Transverse colon (tissue), 4 donors: ENCODE data around the gene CCDC134. TPM values are rescaled to one million over a fixed set of nuclear protein-coding genes. Genes with fewer than 3 reads are reported as not detected.

ENCODE experiments used
- DNase-seq: peaks from one replicate; pipeline ENCODE4 v3.0.0-alpha.2; 2019
- H3K27ac ChIP-seq, 4 donors: fragments of 200-600 bp; sonication (generic); 2 replicates each; pipeline ENCODE4 v1.5.1; 2016 to 2018; ENCODE audit warnings: inconsistent platforms in 4 of 4
- H3K27me3 ChIP-seq: fragments of 200-600 bp; sonication (generic); 2 replicates; pipeline ENCODE4 v1.5.1; 2017; ENCODE audit warnings: inconsistent platforms
- H3K36me3 ChIP-seq, 4 donors: fragments of 200-600 bp; sonication (generic); 2 replicates each; pipeline ENCODE4 v1.5.1; 2017 to 2019; ENCODE audit warnings: inconsistent platforms in 4 of 4
- H3K4me1 ChIP-seq, 4 donors: fragments of 200-600 bp; sonication (generic); 2 replicates each; pipeline ENCODE4 v1.5.1; 2017 to 2020; ENCODE audit warnings: inconsistent platforms in 4 of 4
- H3K4me3 ChIP-seq, 4 donors: fragments of 200-600 bp; sonication (generic); 1 replicate in 1 of 4; 2 replicates in 3 of 4; pipeline versions ENCODE4 v1.5.1 to v1.6.1; 2017 to 2019; ENCODE audit warnings: inconsistent platforms in 4 of 4
- H3K9me3 ChIP-seq, 2 donors: fragments of 200-600 bp; sonication (generic); 2 replicates each; pipeline ENCODE4 v1.5.1; 2017 to 2019; ENCODE audit warnings: inconsistent platforms in 2 of 2
- CTCF ChIP-seq, 5 experiments: fragments of 200-600 bp in 3 of 5; fragments of 450-650 bp in 2 of 5; sonication (generic) in 3 of 5; IDR thresholded peaks; 1 replicate in 2 of 5; 2 replicates in 3 of 5; pipeline ENCODE4 v1.5.1; 2016 to 2017; ENCODE audit warnings: antibody characterized with exemption in 5 of 5, inconsistent platforms in 3 of 5, mild to moderate bottlenecking in 2 of 5, moderate library complexity in 1 of 5
- EP300 ChIP-seq: sonication (generic); formaldehyde crosslinking; IDR thresholded peaks from one replicate; pipeline ENCODE4 v1.6.1; 2017; ENCODE audit warnings: antibody characterized with exemption, low read depth
- POLR2A ChIP-seq: fragments of 450-650 bp; IDR thresholded peaks from one replicate; pipeline ENCODE4 v1.6.1; 2016; ENCODE audit warnings: antibody characterized with exemption, mild to moderate bottlenecking, moderate library complexity
- POLR2AphosphoS5 ChIP-seq, 3 donors: sonication (generic); formaldehyde crosslinking; IDR thresholded peaks; one replicate each; pipeline ENCODE4 v1.6.1; 2016; ENCODE audit warnings: antibody characterized with exemption in 3 of 3
- WGBS, 2 donors: methylation state at CpG; one replicate each; pipeline ENCODE4 v1.1.5; 2018; ENCODE audit warnings: low coverage in 1 of 2; 5-methylcytosine and 5-hydroxymethylcytosine counted together
- in situ Hi-C, 4 donors: fragments of 200-750 bp; cut with MboI; loops; one replicate each; pipeline versions ENCODE4 v1.15.0 to v1.15.1; 2017; ENCODE audit warnings: low sequenced_read_pairs in 3 of 4, low pct_ligation_motif_present in 1 of 4, low pct_unique_long_range_greater_than_20kb in 1 of 4
- intact Hi-C: fragments of 100-400 bp; cut with DNase I; formaldehyde crosslinking; loops from one replicate; pipeline ENCODE4 v1.15.1; 2023; ENCODE audit warnings: low total_unique reads
- total RNA-seq, 4 donors: library from RNA; depleted of rRNA; stranded (reverse); fragments of >200 nt; gene quantifications; one replicate each; pipeline ENCODE4 v1.1.0, GENCODE V29; 2016

The CCDC134 gene
- total RNA-seq, 4 donors from 2014 or later, result 5.9 to 9.8 TPM; not detected in 2

- H3K4me3 ChIP-seq, result peak overlapping the region in 1 of 4 donors; percentile 32
- intact Hi-C loops (no loop called here), in situ Hi-C loops (no loop called here)
- TF ChIP-seq POLR2AphosphoS5 (IDR thresholded peaks at IDR 0.05), result peak; percentile 62 to 64 (median 64)
- TF ChIP-seq POLR2A, result peak; percentile 61
- no peak for TF ChIP-seq CTCF (IDR thresholded peaks at IDR 0.05)
- no peak for TF ChIP-seq EP300
- H3K4me1 ChIP-seq, result peaks cover 0 to 5% (median 0%) of the 10 kb centered on the region in 4 donors
- peak; percentile 81 for DNase-seq
- H3K27ac ChIP-seq, result peak overlapping the region; percentile 50 to 76 (median 66)
- WGBS, 2 donors, result 68 to 88% methylated on average over 4 to 11 of the region's 11 CpGs
- H3K9me3 ChIP-seq, result no peaks in the 10 kb centered on the region
- H3K36me3 ChIP-seq, result no peaks in the 10 kb centered on the region
- H3K27me3 ChIP-seq, result no peaks in the 10 kb centered on the region
These were observed 19.6 kb upstream of the CCDC134 start for GRCh38 chr22:41780746-41781505.

- Histone ChIP-seq H3K27ac (peak overlapping the region; percentile 6 to 76 (median 61)), H3K4me1 (peaks cover 0 to 5% (median 0%) of the 10 kb centered on the region in 4 donors), H3K9me3 (no peaks in the 10 kb centered on the region), H3K27me3 (no peaks in the 10 kb centered on the region), H3K36me3 (no peaks in the 10 kb centered on the region), H3K4me3 (peak overlapping the region in 1 of 4 donors; percentile 32)
- intact Hi-C loops, result no loop called here
- WGBS, 2 donors, result 71% methylated on average over 1 of the region's 1 CpG; no CpG with 5 or more reads in 1 of the 2 donors
- TF ChIP-seq POLR2A (no peak), POLR2AphosphoS5 (IDR thresholded peaks at IDR 0.05) (no peak), EP300 (no peak), CTCF (IDR thresholded peaks at IDR 0.05) (no peak)
- DNase-seq, result no peak
- in situ Hi-C loops, result no loop called here
These were observed 19.0 kb upstream of the CCDC134 start for GRCh38 chr22:41781507-41781906.

- H3K27ac ChIP-seq, result peak overlapping the region in 3 of 4 donors; percentile 50 to 76 (median 72)
- no peaks in the 10 kb centered on the region for H3K27me3 ChIP-seq
- intact Hi-C loops (no loop called here), in situ Hi-C loops (no loop called here)
- H3K9me3 ChIP-seq, result no peaks in the 10 kb centered on the region
- H3K4me1 ChIP-seq, result peaks cover 0 to 5% (median 0%) of the 10 kb centered on the region in 4 donors
- no peaks in the 10 kb centered on the region for H3K36me3 ChIP-seq
- WGBS, 2 donors, result 81 to 83% methylated on average over 4 to 6 of the region's 6 CpGs
- peak overlapping the region in 1 of 4 donors; percentile 32 for H3K4me3 ChIP-seq
- TF ChIP-seq EP300, result no peak
- no peak for TF ChIP-seq POLR2A
- TF ChIP-seq CTCF (IDR thresholded peaks at IDR 0.05), result no peak
- TF ChIP-seq POLR2AphosphoS5 (IDR thresholded peaks at IDR 0.05), result no peak
- peak; percentile 17 for DNase-seq
These were observed 18.2 kb upstream of the CCDC134 start for GRCh38 chr22:41782316-41782715.

GRCh38 chr22:41782751-41783150 lies 17.7 kb upstream of the CCDC134 start:
- TF ChIP-seq CTCF (IDR thresholded peaks at IDR 0.05), result no peak
- no peak for TF ChIP-seq EP300
- no peak for TF ChIP-seq POLR2A
- TF ChIP-seq POLR2AphosphoS5 (IDR thresholded peaks at IDR 0.05), result no peak
- H3K4me1 ChIP-seq, result peaks cover 0 to 5% (median 0%) of the 10 kb centered on the region in 4 donors
- H3K36me3 ChIP-seq, result no peaks in the 10 kb centered on the region
- in situ Hi-C loops, result no loop called here
- intact Hi-C loops, result no loop called here
- 84% methylated on average over 2 of the region's 2 CpGs; no CpG with 5 or more reads in 1 of the 2 donors for WGBS, 2 donors
- peak overlapping the region in 1 of 4 donors; percentile 32 for H3K4me3 ChIP-seq
- no peaks in the 10 kb centered on the region for H3K9me3 ChIP-seq
- DNase-seq, result no peak
- H3K27me3 ChIP-seq, result no peaks in the 10 kb centered on the region
- H3K27ac ChIP-seq, result peak overlapping the region in 1 of 4 donors; percentile 30
